Stimulated activated CD4-positive, alpha-beta T cell treated with anti-CD3 and anti-CD28 coated beads, Interleukin-15, amount 100 ng/mL, for 48 hours (primary cell): ENCODE data around the gene RNF13.
A peak's percentile ranks its signal among the peaks of the same experiment; 100 is the strongest.
"Not testable (repeated sequence)": the region's sequence is repeated elsewhere in the genome, so short reads cannot be mapped to it uniquely, and the experiment has no call there.

Experiments used
- DNase-seq, 2 donors: peaks; one replicate each; pipeline ENCODE4 v3.0.0-alpha.2; 2020; ENCODE audit warnings: low read depth in 2 of 2

Gene RNF13

DNA sequence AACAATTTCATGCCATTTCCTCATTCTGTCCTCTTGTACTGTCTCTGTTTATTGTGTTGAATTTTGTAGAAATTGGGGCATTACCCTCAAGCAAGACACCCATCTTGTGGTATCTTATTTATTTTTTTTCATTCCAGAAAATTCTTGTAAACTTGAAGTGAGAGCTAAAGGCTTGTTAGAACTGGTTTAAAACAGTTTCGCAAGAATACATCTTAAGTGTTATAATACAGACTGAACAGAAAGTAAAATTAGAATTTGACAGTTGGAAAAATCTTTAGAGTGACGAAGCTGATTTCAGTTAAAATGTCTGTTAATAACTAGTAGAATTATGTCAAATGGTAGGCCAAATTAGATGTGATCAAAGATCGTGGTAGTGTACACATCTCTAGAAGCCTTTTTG is 26.9 kb downstream of the RNF13 start:
- DNase-seq, result no peak

DNA sequence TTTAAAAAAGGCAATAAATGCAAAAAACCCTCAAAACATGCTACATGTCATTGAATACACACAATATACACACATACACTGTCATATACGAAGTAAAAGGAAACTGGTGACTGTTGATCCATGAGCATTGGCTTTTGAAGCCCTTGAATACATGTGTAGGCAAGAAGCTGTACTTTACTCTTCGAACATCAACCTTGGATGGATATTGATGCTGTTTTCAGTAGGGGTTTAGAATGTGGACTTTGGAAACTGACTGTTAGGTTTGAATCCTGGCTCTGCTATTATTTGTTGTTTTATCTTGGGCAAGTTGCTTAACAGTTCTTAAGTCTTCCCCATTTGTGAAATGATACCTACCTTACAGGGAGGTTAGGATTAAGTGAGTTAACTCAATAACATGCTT is 30.5 kb downstream of the RNF13 start:
- DNase-seq, result no peak

DNA sequence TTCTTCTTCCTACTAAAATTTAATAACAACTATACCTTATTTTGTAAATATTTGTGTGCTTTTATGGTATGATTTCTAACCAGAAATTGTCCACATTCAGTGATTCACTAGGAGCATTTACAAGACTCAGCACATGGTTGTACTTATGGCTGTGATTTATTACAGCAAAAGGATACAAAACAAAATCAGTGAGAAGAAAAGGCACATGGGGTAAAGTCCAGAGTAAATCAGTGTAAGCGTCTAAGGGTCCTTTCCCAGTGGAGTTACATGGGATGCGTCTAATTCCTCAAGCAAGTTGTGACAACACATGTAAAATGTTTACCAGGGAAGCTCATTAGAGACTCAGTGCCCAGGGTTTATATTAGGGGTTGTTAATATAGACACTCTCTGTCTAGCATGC is 31.1 kb downstream of the RNF13 start:
- DNase-seq, result no peak

DNA sequence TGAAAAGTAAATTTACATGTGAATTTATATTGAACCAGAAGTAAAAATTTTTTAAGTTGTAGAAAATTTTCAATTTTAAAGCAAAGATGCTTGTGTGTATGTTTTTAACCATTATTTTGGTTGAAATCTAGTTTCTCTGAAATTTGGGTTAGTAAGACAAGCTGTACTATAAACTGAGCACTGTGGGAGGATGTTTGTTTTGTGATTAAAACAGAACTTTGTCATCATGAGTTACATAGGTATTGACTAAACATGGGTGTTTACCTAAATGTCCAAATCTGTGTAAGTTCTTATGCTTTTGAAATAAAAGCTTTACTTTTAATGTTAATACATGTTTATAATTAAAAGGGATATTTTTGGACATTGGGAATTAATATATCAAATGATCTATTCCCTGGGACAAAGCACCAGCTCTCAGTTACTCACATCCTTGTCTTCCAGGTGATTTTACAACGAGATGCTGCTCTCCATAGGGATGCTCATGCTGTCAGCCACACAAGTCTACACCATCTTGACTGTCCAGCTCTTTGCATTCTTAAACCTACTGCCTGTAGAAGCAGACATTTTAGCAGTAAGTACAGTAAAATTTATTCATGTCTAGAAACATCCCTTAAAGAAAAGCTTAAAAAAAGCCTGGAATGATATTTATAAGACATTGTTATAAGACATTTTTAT is 32.7 kb downstream of the RNF13 start:
- no peak for DNase-seq

DNA sequence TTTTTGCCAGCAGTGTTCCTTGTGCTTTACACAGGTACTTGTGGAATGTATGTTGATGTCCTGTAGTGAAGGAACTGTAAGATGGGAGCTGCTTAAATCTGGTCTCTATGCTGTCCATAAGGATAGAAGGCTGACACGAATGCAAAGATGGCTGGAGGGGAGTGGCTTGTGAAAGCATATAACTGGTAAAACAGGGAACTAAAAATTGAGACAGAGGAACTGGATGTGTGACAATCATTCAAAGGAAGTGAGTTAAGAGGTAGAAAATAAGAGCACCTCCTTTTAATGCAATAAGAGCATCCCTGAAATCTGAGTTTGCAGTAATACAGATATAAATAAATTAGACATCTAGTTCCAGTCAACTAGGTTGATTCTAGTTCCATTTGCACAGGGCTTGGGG is 35.2 kb downstream of the RNF13 start:
- no peak for DNase-seq

DNA sequence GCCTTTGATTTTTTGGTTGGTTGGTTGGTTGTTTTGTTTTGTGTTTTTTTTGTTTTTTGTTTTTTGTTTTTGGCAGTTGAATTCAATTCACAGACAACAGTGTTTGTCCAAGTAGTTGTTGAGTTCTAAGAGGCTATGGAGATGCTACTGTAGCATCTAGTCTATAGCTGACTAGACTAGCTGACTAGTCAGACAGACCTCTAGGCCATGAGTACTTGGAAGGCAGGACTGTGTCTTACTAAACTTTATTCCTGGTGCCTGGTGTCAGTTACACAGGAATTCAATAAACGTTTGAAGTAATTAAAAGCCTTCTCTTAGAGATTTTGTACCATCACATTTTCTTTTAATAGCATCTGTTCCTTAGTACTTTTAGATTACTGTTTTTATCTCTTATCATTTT is 35.7 kb downstream of the RNF13 start:
- no peak for DNase-seq

DNA sequence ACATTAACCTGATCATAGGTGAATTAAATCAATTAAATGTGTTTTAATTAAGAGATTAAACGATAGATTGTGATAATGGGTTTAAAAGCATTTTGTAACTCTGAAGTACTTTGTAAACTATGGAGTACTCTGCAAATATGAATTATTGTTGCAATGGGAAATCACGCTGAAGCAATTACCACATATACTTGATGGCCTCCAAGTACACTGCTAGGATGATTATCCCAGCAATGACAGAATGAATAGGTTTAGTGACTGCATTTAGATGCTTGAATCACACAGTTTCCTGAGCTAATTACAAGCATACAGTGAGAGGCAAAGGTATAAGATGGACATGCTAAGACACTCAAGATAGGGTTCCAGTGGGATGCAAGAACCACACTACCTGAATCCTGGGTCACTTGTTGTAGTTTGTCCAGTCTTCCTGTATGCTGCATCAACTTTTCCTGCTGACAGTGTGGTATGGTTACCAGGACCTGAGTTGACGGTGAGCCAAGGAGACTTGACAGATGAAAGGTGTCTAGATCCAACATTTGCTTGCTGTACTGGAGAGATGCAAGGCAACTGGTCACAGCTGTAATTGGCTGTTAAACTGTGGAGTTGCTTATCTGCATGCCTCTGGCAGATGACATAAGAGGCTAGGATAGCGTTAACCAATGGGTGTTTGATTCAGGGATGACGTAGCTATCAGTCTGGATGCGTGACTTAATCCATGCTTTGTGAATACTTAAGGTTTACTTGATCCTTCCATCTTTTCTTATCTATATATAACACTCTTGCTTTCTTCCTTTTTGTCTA is 38.0 kb downstream of the RNF13 start:
- no peak for DNase-seq

DNA sequence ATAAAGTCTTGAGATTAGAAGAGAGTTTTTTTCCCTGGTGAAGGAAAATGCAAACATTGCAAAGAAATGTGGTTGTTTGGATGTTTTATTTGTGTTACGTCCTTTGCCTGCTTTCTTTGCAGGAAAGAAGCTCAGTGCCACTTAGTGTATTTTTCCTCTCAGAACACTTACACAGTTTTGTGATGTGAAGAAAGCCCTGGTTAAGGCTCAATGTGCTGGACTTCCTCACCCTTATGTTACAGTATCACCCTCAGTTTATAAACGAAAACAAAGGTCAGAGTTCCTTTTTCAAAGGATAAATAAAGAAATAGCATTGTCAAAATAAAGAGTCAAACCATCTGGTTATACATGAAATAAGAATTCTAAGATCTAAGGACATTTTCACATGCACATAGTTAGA is 45.9 kb downstream of the RNF13 start:
- no peak for DNase-seq

DNA sequence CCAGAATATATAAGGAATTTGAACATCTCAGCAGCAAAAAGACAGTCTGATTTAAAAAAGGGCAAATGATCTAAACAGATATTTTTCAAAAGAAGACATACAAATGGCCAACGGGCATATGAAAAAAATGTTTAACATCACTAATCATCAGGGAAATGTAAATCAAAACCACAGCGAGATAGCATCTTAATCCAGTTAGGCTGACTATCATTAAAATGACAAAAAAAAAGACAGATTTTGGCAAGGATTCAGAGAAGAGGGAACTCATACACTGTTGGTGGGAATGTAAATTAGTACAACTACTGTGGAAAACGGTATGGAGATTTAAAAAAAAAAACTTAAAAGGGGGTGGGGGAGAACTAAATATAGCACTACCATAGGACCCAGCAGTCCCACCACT is 47.9 kb downstream of the RNF13 start:
- no peak for DNase-seq

DNA sequence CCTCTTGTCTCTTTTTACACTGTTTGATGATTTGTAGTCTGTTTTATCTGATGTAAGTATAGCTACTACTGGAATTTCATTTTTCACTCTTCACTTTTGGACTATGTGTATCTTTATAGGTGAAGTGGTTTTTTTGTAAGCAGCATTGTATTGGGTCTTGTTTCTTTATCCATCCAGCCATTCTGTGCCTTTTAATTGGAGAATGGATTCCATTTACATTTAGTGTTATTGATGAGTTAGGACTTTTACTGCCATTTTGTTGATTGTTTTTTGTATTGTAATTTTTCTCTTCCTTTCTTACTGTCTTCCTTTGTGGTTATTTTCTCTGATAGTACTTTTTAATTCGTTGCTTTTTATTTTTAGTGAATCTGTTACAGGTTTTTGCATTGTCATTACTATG is 54.5 kb downstream of the RNF13 start:
- DNase-seq, result no peak

DNA sequence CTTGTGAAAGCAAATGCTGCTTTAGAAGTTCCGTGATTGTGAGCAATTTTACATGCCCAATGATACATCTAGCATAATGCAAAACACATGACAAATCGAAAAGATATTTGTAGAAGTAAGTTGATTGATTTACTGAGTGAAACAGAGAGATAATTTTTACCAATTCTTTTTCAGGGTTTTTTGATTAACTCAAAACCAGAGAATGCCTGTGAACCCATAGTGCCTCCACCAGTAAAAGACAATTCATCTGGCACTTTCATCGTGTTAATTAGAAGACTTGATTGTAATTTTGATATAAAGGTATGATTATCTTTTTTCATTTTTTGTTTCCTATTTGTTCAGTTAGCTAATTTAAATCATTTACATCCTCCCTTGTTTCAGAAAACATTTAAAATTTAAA is 58.8 kb downstream of the RNF13 start:
- DNase-seq, result no peak

DNA sequence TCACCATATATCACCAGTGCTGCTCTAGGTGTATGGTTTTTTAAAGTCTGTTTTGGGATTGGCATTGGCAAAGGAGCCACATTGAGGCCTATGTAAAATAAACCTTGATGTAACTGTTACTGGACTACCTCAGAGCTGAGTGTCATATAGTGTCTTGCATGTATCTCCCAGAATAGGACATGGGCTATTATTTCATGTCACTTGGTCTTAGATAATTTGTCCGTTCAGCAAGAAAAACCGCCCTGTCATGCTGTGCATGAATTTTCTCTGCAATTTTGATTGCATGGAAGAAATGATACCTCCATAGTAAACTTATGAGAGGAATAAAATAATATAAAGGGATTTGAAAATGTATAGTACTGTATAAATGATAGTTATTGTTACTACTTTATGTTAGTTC is 59.6 kb downstream of the RNF13 start:
- DNase-seq, result no peak

DNA sequence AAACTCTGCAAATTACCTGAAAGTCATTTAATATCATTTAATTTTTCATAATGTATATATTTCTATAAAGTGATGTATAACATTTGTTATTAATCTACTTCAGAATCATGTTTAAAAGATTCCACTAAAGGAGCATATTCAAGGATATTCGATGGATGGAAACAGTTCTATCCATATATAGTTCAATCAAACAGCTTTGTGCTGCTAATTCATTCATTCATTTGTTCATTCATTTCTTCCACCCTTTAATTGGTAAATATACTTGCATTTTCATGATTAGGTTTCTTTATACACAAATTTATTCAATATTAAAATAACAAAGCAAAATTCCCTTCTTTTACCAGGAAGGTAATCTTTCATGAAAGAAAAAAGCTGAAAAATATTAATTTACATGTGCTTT is 64.7 kb downstream of the RNF13 start:
- no peak for DNase-seq

DNA sequence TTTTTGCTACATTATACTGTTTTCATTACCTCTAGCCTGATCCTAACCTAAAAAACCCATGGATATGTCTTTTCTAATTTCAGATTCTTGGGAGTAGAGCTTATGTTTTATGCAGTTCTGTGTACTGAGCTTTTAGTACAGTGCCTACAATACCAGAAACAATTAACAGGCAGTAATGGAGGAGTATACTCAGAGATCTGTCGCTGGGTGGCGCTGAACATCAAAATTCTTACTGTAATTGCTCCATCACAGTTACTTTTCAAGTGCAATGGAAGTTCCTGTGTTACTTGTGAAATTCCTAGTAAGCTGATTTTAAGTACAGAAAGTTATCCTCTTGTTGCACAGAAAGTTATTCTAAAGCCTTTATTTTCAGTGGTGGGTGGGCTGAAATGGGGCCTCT is 66.9 kb downstream of the RNF13 start:
- DNase-seq, result peak in 1 of 2 donors; percentile 2

DNA sequence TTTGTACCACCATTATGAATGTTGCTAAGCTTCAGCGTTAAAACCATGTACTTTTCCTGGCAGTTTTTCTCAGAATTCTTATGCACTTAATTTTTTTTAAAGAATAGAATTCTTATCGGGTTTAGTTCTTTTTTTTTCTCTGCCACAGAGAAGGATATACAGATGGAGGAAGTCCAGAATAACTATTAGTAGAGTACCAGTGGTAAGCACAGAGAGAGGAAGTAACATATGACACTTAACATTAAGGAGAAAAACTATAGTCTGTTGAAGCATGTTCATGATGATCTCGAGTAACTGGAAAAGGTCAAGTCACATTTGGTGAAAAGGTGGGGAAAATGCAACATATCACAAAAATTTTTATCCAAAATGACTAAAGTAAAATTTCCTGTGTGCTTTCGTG is 68.9 kb downstream of the RNF13 start:
- DNase-seq, result no peak

DNA sequence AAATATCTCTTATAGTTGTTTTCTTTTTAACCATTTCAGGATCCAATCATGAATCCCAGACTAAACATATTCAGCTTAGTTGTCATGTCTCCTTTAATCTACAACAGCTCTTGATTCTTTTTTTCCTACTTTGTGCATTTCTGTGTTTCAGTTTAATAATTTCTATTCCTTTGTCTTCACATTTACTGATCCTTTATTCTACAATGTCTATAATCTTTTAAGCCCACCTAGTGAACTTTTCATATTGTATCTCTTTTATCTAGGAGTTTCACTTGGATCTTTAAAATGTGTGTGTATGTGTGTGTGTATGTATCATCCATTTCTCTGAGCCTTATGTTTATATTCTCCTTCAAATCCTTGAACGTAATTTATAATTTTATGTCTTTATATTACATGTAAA is 70.1 kb downstream of the RNF13 start:
- no peak for DNase-seq

DNA sequence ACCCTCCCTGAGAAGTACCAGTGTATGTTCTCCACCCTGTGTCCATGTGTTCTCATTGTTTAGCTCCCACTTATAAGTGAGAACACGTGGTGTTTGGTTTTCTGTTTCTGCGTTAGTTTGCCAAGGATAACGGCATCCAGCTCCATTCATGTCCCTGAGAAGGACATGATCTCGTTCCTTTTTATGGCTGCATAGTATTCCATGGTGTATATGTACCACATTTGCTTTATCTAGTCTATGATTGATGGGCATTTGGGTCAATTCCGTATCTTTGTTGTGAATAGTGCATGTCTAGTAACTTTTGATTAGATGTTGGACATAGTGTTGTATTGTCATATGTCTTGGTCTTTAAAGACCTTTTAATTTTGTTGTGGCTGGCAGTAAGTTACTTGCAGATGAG is 70.8 kb downstream of the RNF13 start:
- not testable (repeated sequence) for DNase-seq

DNA sequence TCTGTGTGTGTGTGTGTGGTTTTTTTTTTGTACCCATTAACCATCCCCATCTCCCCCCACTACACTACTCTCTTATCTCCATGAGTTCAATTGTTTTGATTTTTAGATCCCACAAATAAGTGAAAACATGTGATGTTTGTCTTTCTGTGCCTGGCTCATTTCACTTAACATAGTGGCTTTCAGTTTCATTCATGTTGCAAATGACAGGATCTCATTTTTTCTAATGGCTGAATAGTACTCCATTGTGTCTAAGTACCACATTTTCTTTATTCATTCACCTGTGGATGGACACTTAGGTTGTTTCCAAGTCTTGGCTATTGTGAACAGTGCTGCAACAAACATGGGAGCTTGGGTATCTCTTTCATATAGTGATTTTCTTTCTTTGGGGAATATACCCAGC is 71.8 kb downstream of the RNF13 start:
- DNase-seq, result not testable (repeated sequence)

DNA sequence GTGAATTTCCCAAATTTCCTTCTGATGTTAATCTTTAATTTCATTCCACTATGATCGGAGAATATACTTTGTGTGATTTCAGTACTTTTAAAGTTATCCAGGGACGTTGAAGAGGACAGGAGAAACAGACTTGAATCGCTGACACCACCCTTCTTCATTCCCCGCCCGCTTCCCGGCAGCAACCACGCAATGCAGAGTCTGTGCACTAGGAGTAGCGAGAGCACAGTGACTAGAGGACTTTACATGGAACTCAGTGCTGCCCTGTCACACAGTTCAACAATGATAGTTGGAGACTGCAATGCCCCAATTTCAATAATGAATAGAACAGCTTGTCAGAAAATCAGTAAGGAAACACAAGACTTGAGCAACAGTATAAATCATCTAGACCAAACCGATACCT is 73.9 kb downstream of the RNF13 start:
- no peak for DNase-seq

DNA sequence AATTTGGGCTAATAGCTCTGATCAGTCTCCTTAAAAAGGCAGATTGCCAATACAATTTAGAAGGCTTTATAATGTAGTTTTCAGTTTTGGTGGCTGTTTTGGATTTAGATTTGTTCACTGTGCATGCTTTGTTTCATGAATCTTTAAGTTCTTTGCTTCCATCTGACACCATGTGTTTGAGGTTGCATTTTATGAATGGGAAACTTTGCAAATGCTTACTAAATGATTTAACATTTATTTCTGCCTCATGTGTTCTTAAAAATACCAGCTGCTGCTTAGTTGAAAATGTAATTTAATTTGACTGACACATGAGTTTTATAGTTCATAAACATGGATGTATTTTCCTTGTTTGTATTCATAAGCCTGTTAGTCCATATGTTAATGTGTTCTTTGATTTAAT is 78.6 kb downstream of the RNF13 start:
- no peak for DNase-seq

DNA sequence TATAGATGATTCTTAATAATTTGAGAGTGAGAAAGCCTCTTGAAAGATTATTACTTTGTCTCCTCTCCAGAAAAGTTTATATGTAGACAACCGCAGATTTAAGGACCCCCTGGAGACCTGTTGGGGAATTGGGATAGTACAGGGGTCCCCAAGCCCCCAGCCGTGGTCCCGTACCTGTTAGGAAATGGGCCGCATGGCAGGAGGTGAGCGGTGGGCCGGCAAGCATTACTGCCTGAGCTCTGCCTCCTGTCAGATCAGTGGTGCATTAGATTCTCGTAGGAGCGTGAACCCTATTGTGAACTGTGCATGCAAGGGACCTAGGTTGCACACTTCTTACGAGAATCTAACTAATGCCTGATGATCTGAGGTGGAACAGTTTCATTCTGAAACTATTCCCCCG is 79.4 kb downstream of the RNF13 start:
- no peak for DNase-seq

DNA sequence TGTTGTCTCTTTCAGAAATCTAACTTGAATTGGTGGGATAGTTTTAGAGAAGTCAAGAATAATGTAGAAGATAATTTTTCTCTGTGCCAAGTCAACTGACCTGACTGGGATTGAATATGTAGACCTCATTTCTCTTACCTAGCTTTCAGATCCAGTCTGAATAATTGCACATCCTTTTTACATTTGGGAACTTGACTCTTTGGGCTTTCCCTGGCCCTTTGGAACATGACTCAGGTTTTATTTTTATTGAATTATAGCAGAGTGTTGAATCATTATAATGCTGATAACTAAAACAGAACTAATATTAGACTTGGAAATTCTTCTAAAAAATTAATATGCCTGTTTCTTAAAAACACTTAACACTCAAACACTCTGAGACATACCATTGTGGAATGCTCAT is 81.2 kb downstream of the RNF13 start:
- no peak for DNase-seq

DNA sequence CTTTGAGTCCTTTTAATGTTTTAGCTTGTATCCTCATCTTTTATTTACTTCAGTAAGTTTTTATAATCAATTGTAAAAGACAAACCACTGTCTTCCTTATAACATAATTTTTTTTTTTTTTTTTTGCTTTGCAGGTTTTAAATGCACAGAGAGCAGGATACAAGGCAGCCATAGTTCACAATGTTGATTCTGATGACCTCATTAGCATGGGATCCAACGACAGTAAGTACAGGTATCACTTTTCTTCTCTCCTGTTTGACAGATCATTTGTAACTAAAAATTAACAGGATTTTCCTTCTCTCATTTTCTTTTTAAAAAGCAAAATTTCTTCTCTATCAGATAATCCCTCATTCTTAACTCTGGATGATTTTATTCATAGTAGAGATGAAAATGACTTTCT is 82.3 kb downstream of the RNF13 start:
- no peak for DNase-seq

DNA sequence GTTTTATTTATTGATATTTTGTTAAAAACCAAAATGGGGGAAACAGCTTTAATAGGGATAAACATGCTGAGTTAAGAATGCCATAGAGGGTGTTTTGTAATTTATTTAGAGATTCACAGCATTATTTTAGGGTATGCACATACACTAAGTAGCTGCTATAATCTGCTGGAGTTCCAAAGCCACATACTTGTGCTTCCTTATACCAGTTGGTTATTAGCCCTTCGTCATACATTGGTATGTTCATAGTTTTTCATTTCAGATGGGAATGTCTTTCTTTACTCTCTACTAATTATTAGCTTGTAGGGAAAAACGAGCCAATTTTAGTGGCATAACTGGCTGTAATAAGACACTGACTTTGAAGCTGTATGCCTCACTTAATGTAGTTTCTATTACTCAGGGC is 82.8 kb downstream of the RNF13 start:
- no peak for DNase-seq
